HG03280 (cell line): ENCODE measurements around the gene DYNC2H1.
"Not testable (repeated sequence)": the region's sequence is repeated elsewhere in the genome, so short reads cannot be mapped to it uniquely, and the experiment has no call there.

ENCODE experiments used
- ATAC-seq: cut with Tn5 transposase; IDR thresholded peaks from one replicate; pipeline ENCODE4 v1.9.1; 2021; ENCODE audit warnings: mild to moderate bottlenecking, moderate library complexity; ENCODE audit not compliant: unreplicated experiment

Gene DYNC2H1

GRCh38 chr11:103358251-103358650 is 249.0 kb downstream of the DYNC2H1 start:
- no peak for ATAC-seq

GRCh38 chr11:103359216-103359615 is 250.0 kb downstream of the DYNC2H1 start:
- no peak for ATAC-seq

GRCh38 chr11:103364687-103365086 is 255.5 kb downstream of the DYNC2H1 start:
- no peak for ATAC-seq

GRCh38 chr11:103367650-103368049 is 258.4 kb downstream of the DYNC2H1 start:
- no peak for ATAC-seq

GRCh38 chr11:103368145-103368544 is 258.9 kb downstream of the DYNC2H1 start:
- no peak for ATAC-seq

GRCh38 chr11:103370076-103370475 is 260.9 kb downstream of the DYNC2H1 start:
- ATAC-seq: no peak

- no peak for ATAC-seq
Measured at GRCh38 chr11:103372906-103373305, 263.7 kb downstream of the DYNC2H1 start.

GRCh38 chr11:103374227-103374626 is 265.0 kb downstream of the DYNC2H1 start:
- ATAC-seq: not testable (repeated sequence)

- no peak for ATAC-seq
Measured at GRCh38 chr11:103378931-103379330, 269.7 kb downstream of the DYNC2H1 start.

GRCh38 chr11:103380031-103380430 is 270.8 kb downstream of the DYNC2H1 start:
- ATAC-seq: no peak

GRCh38 chr11:103384652-103385051 is 275.4 kb downstream of the DYNC2H1 start:
- ATAC-seq: no peak

GRCh38 chr11:103395612-103396011 is 286.4 kb downstream of the DYNC2H1 start:
- no peak for ATAC-seq

- no peak for ATAC-seq
Measured at GRCh38 chr11:103396237-103396636, 287.0 kb downstream of the DYNC2H1 start.

- no peak for ATAC-seq
Measured at GRCh38 chr11:103397369-103397768, 288.1 kb downstream of the DYNC2H1 start.

- ATAC-seq: no peak
Measured at GRCh38 chr11:103398829-103399228, 289.6 kb downstream of the DYNC2H1 start.

- no peak for ATAC-seq
Measured at GRCh38 chr11:103406357-103406756, 297.1 kb downstream of the DYNC2H1 start.

- ATAC-seq: no peak
Measured at GRCh38 chr11:103407641-103408040, 298.4 kb downstream of the DYNC2H1 start.

GRCh38 chr11:103413266-103413888 is 304.2 kb downstream of the DYNC2H1 start:
- no peak for ATAC-seq

GRCh38 chr11:103418014-103418413 is 308.8 kb downstream of the DYNC2H1 start:
- no peak for ATAC-seq

- ATAC-seq: no peak
Measured at GRCh38 chr11:103420593-103420992, 311.4 kb downstream of the DYNC2H1 start.

GRCh38 chr11:103433386-103434072 is 324.3 kb downstream of the DYNC2H1 start:
- no peak for ATAC-seq

GRCh38 chr11:103434073-103434411 is 324.8 kb downstream of the DYNC2H1 start:
- no peak for ATAC-seq
